Endometrial microvascular endothelial cells (primary cell): Measurements from ENCODE around the gene DDX20. TPM values are rescaled to one million over a fixed set of nuclear protein-coding genes. Genes with fewer than 3 reads are reported as not detected.

Source experiments
- in situ Hi-C: cut with HindIII; loops from 2 replicates; pipeline ENCODE4 v1.10.0; 2017; ENCODE audit warnings: low sequenced_read_pairs, low pct_unique_long_range_greater_than_20kb; ENCODE audit errors: inconsistent ontology term
- total RNA-seq: library from RNA; depleted of rRNA; stranded (reverse); fragments of >200 nt; gene quantifications from one replicate; pipeline ENCODE4 v1.2.3, GENCODE V29; 2015; ENCODE audit errors: inconsistent ontology term

The DDX20 gene
- 45.9 TPM for total RNA-seq

- in situ Hi-C loops: loop anchor here (25.0 kb wide), 1 partner anchor 268 kb away; no protein-coding TSS in a partner anchor
Measured at GRCh38 chr1:111755331-111756123, at the start of gene DDX20. TSS of gene DDX20 (plus strand) at chr1:111755901. CDS start at chr1:111755925, 24 bp downstream.

- in situ Hi-C loops: no loop called here
Measured at GRCh38 chr1:111706921-111707320, 48.8 kb upstream of the DDX20 start.

GRCh38 chr1:111707906-111708305 is 47.8 kb upstream of the DDX20 start:
- in situ Hi-C loops: no loop called here

- in situ Hi-C loops: no loop called here
Measured at GRCh38 chr1:111709986-111710385, 45.7 kb upstream of the DDX20 start.

- in situ Hi-C loops: no loop called here
Measured at GRCh38 chr1:111716333-111716732, 39.4 kb upstream of the DDX20 start.

GRCh38 chr1:111717450-111717849 is 38.3 kb upstream of the DDX20 start:
- in situ Hi-C loops: no loop called here

GRCh38 chr1:111719135-111719534 is 36.6 kb upstream of the DDX20 start:
- in situ Hi-C loops: no loop called here

GRCh38 chr1:111719674-111720132 is 36.0 kb upstream of the DDX20 start:
- in situ Hi-C loops: no loop called here

GRCh38 chr1:111720274-111720976 is 35.3 kb upstream of the DDX20 start:
- in situ Hi-C loops: no loop called here

- in situ Hi-C loops: no loop called here
Measured at GRCh38 chr1:111720977-111721786, 34.5 kb upstream of the DDX20 start.

- in situ Hi-C loops: no loop called here
Measured at GRCh38 chr1:111723091-111723806, 32.5 kb upstream of the DDX20 start.

- in situ Hi-C loops: no loop called here
Measured at GRCh38 chr1:111723871-111724270, 31.8 kb upstream of the DDX20 start.

- in situ Hi-C loops: no loop called here
Measured at GRCh38 chr1:111725192-111725591, 30.5 kb upstream of the DDX20 start.

- in situ Hi-C loops: no loop called here
Measured at GRCh38 chr1:111727056-111727455, 28.6 kb upstream of the DDX20 start.

GRCh38 chr1:111729271-111729921 is 26.3 kb upstream of the DDX20 start:
- in situ Hi-C loops: no loop called here

- in situ Hi-C loops: no loop called here
Measured at GRCh38 chr1:111729946-111730681, 25.6 kb upstream of the DDX20 start.

GRCh38 chr1:111730706-111731105 is 25.0 kb upstream of the DDX20 start:
- in situ Hi-C loops: no loop called here

GRCh38 chr1:111731956-111732355 is 23.7 kb upstream of the DDX20 start:
- in situ Hi-C loops: no loop called here
